SK-N-SH (cell line): ENCODE measurements around the gene NECTIN2. TPM values are rescaled to one million over a fixed set of nuclear protein-coding genes. Genes with fewer than 3 reads are reported as not detected.

Experiments
- CTCF ChIA-PET: fragments of 300-600, 350-600 bp; formaldehyde crosslinking; extraction: SDS; loops from one replicate; lab custom pipeline; 2021; lab: Yijun Ruan, JAX
- POLR2A ChIA-PET: fragments of 350-600 bp; sonication (Branson Sonifier 250); formaldehyde crosslinking; extraction: SDS; loops from one replicate; lab custom pipeline; 2020; ENCODE audit warnings: antibody characterized with exemption, inconsistent platforms; lab: Yijun Ruan, JAX
- DNase-seq: peaks from one replicate; pipeline ENCODE4 v3.0.0; 2012
- H2AFZ ChIP-seq: fragments of 200-600 bp; sonication (generic); 2 replicates; pipeline ENCODE4 v1.8.1; 2016; ENCODE audit warnings: antibody characterized with exemption, mild to moderate bottlenecking, low read depth
- H3F3A ChIP-seq: fragments of 200-600 bp; sonication (generic); replicated peaks from 2 replicates; pipeline ENCODE3; 2016; ENCODE audit warnings: antibody characterized with exemption, mild to moderate bottlenecking; ENCODE audit not compliant: insufficient read depth
- H3K27ac ChIP-seq, 2 experiments: fragments of 200-500 bp in 1 of 2; fragments of 200-600 bp in 1 of 2; sonication (Bioruptor generic) in 1 of 2; sonication (generic), shearing (Covaris generic) in 1 of 2; 2 replicates each; pipeline versions ENCODE4 v1.5.1 to v1.6.1; 2014 to 2016; ENCODE audit warnings: low read depth in 2 of 2, inconsistent platforms in 1 of 2, low read length in 1 of 2, mild to moderate bottlenecking in 1 of 2, mixed read lengths in 1 of 2
- H3K27me3 ChIP-seq: fragments of 200-600 bp; sonication (generic), shearing (Covaris generic); 2 replicates; pipeline ENCODE4 v1.6.1; 2016; ENCODE audit warnings: mixed run types; ENCODE audit not compliant: insufficient read depth
- H3K36me3 ChIP-seq, 2 experiments: fragments of 200-500 bp in 1 of 2; fragments of 200-600 bp in 1 of 2; sonication (Bioruptor generic) in 1 of 2; sonication (generic) in 1 of 2; replicated peaks in 1 of 2; 2 replicates each; pipeline versions ENCODE3 to v1.5.1; 2014 to 2016; ENCODE audit warnings: low read length in 1 of 2, mild to moderate bottlenecking in 1 of 2; ENCODE audit not compliant: insufficient read depth in 2 of 2, control insufficient read depth in 1 of 2
- H3K4me1 ChIP-seq, 2 experiments: fragments of 200-500 bp in 1 of 2; fragments of 200-600 bp in 1 of 2; sonication (Bioruptor generic) in 1 of 2; sonication (generic), shearing (Covaris generic) in 1 of 2; 2 replicates each; pipeline versions ENCODE4 v1.5.1 to v1.6.1; 2014 to 2016; ENCODE audit warnings: low read depth in 1 of 2, low read length in 1 of 2, mixed run types in 1 of 2; ENCODE audit not compliant: insufficient read depth in 2 of 2, control insufficient read depth in 1 of 2
- H3K4me2 ChIP-seq: fragments of 200-600 bp; sonication (generic), shearing (Covaris generic); 2 replicates; pipeline ENCODE4 v1.6.1; 2017; ENCODE audit warnings: mixed run types
- H3K4me3 ChIP-seq, 2 experiments: fragments of 200-500 bp in 1 of 2; fragments of 200-600 bp in 1 of 2; sonication (Bioruptor generic) in 1 of 2; sonication (generic), shearing (Covaris generic) in 1 of 2; 2 replicates each; pipeline versions ENCODE4 v1.5.1 to v1.8.1; 2014 to 2016; ENCODE audit warnings: low read depth in 2 of 2, inconsistent platforms in 1 of 2, low read length in 1 of 2, mild to moderate bottlenecking in 1 of 2, mixed read lengths in 1 of 2, moderate library complexity in 1 of 2
- H3K79me2 ChIP-seq: fragments of 200-600 bp; sonication (generic); 2 replicates; pipeline ENCODE4 v1.8.1; 2017; ENCODE audit warnings: mild to moderate bottlenecking; ENCODE audit not compliant: insufficient read depth
- H3K9ac ChIP-seq: fragments of 200-600 bp; sonication (generic); 2 replicates; pipeline ENCODE4 v1.6.1; 2017; ENCODE audit warnings: mixed run types
- H3K9me2 ChIP-seq: fragments of 200-600 bp; sonication (generic); 2 replicates; pipeline ENCODE4 v1.6.1; 2017; ENCODE audit warnings: mixed run types
- H3K9me3 ChIP-seq: fragments of 200-600 bp; sonication (generic); 2 replicates; pipeline ENCODE4 v1.6.1; 2017; ENCODE audit warnings: mixed run types, mild to moderate bottlenecking, moderate library complexity
- H4K20me1 ChIP-seq: fragments of 200-600 bp; sonication (generic); 2 replicates; pipeline ENCODE4 v1.6.1; 2017; ENCODE audit warnings: mild to moderate bottlenecking, mixed run types; ENCODE audit not compliant: insufficient read depth
- ELF1 ChIP-seq: IDR thresholded peaks from 2 replicates; pipeline ENCODE4 v1.4.0; 2012
- EP300 ChIP-seq, 2 experiments: IDR thresholded peaks; 2 replicates each; pipeline versions ENCODE4 v1.4.0 to v1.6.1; 2012; ENCODE audit warnings: borderline replicate concordance in 1 of 2, low read depth in 1 of 2, low read length in 1 of 2
- EZH2phosphoT487 ChIP-seq: fragments of 200-600 bp; sonication (generic); IDR thresholded peaks from 2 replicates; pipeline ENCODE4 v1.6.1; 2017; ENCODE audit warnings: low read depth, mixed run types, mild to moderate bottlenecking, antibody characterized with exemption, moderate library complexity, borderline replicate concordance
- FOSL2 ChIP-seq: IDR thresholded peaks from 2 replicates; pipeline ENCODE4 v1.4.0; 2012; ENCODE audit warnings: low read depth, mild to moderate bottlenecking, moderate library complexity, borderline replicate concordance
- MXI1 ChIP-seq: IDR thresholded peaks from 2 replicates; pipeline ENCODE4 v1.6.1; 2012; ENCODE audit warnings: mild to moderate bottlenecking, low read depth, low read length, improper control_type of control experiment
- NFIC ChIP-seq: IDR thresholded peaks from 2 replicates; pipeline ENCODE4 v1.4.0; 2012; ENCODE audit warnings: borderline replicate concordance
- POLR2AphosphoS5 ChIP-seq: IDR thresholded peaks from 2 replicates; pipeline ENCODE4 v1.6.1; 2012; ENCODE audit warnings: low read depth, low read length
- RCOR1 ChIP-seq: fragments of 150-350 bp; IDR thresholded peaks from 2 replicates; pipeline ENCODE4 v1.6.1; 2017; ENCODE audit warnings: antibody characterized with exemption, low read length
- SMC3 ChIP-seq: IDR thresholded peaks from 2 replicates; pipeline ENCODE4 v1.6.1; 2012; ENCODE audit warnings: low read depth, low read length, improper control_type of control experiment
- TCF12 ChIP-seq: IDR thresholded peaks from 2 replicates; pipeline ENCODE4 v1.4.0; 2012
- TEAD4 ChIP-seq: IDR thresholded peaks from 2 replicates; pipeline ENCODE4 v1.4.0; 2012; ENCODE audit warnings: mild to moderate bottlenecking, borderline replicate concordance; ENCODE audit not compliant: insufficient read depth
- WGBS: methylation state at CpG from one replicate; pipeline ENCODE4 v1.1.6; 2017; ENCODE audit warnings: low lambda C conversion rate; 5-methylcytosine and 5-hydroxymethylcytosine counted together
- polyA plus RNA-seq, 3 experiments: library from polyadenylated mRNA; depleted of rRNA; stranded (reverse); fragments of >200 nt; gene quantifications; 2 replicates each; pipeline ENCODE4 v1.2.3, GENCODE V29; 2012
- TF ChIP-seq, protein P1 (sequence below): IDR thresholded peaks from 2 replicates; pipeline ENCODE4 v1.4.0; 2012; ENCODE audit warnings: low read depth, borderline replicate concordance
- TF ChIP-seq, protein P2 (sequence below): fragments of 200-600 bp; sonication (generic); IDR thresholded peaks from 2 replicates; pipeline ENCODE4 v1.6.1; 2017; ENCODE audit warnings: antibody characterized with exemption, mild to moderate bottlenecking, moderate library complexity
- TF ChIP-seq, protein P3 (sequence below): fragments of 150-350 bp; IDR thresholded peaks from 2 replicates; pipeline ENCODE4 v1.6.1; 2016; ENCODE audit warnings: mild to moderate bottlenecking, low read depth, low read length
- TF ChIP-seq, protein P4 (sequence below): IDR thresholded peaks from 2 replicates; pipeline ENCODE4 v1.4.0; 2012; ENCODE audit warnings: low read depth

Gene NECTIN2
- polyA plus RNA-seq, 1 of the 3 experiments (the other 2 are of a cell fraction): 121 TPM

DNA sequence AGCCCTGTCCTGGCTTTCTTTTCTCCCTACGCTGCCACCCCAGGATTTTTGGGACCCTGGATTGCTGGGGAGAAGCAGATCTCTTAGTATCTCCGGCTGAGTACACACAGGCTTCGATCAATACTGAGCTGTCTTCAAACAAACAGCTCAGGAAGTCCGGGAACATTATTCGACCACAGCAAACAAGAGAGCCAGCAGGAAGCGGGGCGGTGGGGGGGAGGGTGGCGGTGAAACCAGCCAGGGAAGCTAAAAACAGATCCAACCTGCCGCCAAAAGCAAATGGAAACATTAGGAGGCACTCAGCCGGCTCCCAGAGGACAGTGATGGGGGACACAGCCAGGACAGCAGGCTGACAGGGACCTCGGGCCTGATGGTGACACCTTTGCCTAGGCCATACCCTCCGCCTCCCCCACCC is 49.4 kb upstream of the NECTIN2 start:
- H3K4me2 ChIP-seq: no peak overlapping the region
- H3K9me3 ChIP-seq: no peaks in the 10 kb centered on the region
- no peak overlapping the region for H2AFZ ChIP-seq
- POLR2A ChIA-PET: no interaction called here
- no peak overlapping the region for H3K9ac ChIP-seq
- CTCF ChIA-PET: interaction anchor here (1.0 to 4.8 kb wide), 6 partner anchors 13 to 107 kb away, joined by 3 to 22 read pairs (median 6); partner anchors contain the start of gene NECTIN2
- no peaks in the 10 kb centered on the region for H3K27me3 ChIP-seq
- no peaks in the 10 kb centered on the region for H3K9me2 ChIP-seq
- H3K79me2 ChIP-seq: no peaks in the 10 kb centered on the region
- H4K20me1 ChIP-seq: no peaks in the 10 kb centered on the region
- DNase-seq: no peak
- TF ChIP-seq, protein P1, sequence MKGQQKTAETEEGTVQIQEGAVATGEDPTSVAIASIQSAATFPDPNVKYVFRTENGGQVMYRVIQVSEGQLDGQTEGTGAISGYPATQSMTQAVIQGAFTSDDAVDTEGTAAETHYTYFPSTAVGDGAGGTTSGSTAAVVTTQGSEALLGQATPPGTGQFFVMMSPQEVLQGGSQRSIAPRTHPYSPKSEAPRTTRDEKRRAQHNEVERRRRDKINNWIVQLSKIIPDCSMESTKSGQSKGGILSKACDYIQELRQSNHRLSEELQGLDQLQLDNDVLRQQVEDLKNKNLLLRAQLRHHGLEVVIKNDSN: no peak
- TF ChIP-seq TCF12 (no peak), TEAD4 (no peak), EZH2phosphoT487 (no peak), EP300 (IDR thresholded peaks at IDR 0.05; ENCODE audit: borderline replicate concordance in 1 of 2, low read depth in 1 of 2, low read length in 1 of 2) (no peak), FOSL2 (no peak), ELF1 (no peak), POLR2AphosphoS5 (no peak), NFIC (no peak), SMC3 (no peak), RCOR1 (no peak), MXI1 (no peak)
- TF ChIP-seq, protein P2, sequence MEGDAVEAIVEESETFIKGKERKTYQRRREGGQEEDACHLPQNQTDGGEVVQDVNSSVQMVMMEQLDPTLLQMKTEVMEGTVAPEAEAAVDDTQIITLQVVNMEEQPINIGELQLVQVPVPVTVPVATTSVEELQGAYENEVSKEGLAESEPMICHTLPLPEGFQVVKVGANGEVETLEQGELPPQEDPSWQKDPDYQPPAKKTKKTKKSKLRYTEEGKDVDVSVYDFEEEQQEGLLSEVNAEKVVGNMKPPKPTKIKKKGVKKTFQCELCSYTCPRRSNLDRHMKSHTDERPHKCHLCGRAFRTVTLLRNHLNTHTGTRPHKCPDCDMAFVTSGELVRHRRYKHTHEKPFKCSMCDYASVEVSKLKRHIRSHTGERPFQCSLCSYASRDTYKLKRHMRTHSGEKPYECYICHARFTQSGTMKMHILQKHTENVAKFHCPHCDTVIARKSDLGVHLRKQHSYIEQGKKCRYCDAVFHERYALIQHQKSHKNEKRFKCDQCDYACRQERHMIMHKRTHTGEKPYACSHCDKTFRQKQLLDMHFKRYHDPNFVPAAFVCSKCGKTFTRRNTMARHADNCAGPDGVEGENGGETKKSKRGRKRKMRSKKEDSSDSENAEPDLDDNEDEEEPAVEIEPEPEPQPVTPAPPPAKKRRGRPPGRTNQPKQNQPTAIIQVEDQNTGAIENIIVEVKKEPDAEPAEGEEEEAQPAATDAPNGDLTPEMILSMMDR: no peak
- TF ChIP-seq, protein P3, sequence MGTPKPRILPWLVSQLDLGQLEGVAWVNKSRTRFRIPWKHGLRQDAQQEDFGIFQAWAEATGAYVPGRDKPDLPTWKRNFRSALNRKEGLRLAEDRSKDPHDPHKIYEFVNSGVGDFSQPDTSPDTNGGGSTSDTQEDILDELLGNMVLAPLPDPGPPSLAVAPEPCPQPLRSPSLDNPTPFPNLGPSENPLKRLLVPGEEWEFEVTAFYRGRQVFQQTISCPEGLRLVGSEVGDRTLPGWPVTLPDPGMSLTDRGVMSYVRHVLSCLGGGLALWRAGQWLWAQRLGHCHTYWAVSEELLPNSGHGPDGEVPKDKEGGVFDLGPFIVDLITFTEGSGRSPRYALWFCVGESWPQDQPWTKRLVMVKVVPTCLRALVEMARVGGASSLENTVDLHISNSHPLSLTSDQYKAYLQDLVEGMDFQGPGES: no peak
- TF ChIP-seq, protein P4, sequence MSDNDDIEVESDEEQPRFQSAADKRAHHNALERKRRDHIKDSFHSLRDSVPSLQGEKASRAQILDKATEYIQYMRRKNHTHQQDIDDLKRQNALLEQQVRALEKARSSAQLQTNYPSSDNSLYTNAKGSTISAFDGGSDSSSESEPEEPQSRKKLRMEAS: no peak
- 32% methylated on average over 11 of the region's 12 CpGs for WGBS
- H3K27ac ChIP-seq: no peak overlapping the region
- no peaks in the 10 kb centered on the region for H3F3A ChIP-seq
- H3K36me3 ChIP-seq: no peaks in the 10 kb centered on the region
- H3K4me3 ChIP-seq: no peak overlapping the region
- no peaks in the 10 kb centered on the region; a peak in 1 of 4 replicates for H3K4me1 ChIP-seq
